K562 (cell line): ENCODE results near the gene TCFL5. TPM values are rescaled to one million over a fixed set of nuclear protein-coding genes. Genes with fewer than 3 reads are reported as not detected.

Experiments
- ATAC-seq: fragments of 200-7000 bp; cut with Tn5 transposase; 3 replicates; pipeline ENCODE4 v1.9.1; 2020; ENCODE audit warnings: moderate library complexity
- BruUV-seq: library from RNA; stranded (reverse); fragments of 400-500 nt; replicated peaks from 2 replicates; lab custom pipeline; 2021; lab: Mats Ljungman, UMichigan
- CTCF ChIA-PET: fragments of 300-600 bp; formaldehyde crosslinking; extraction: SDS; loops from one replicate; lab custom pipeline; 2021; ENCODE audit warnings: low intra/inter-chr PET ratio; lab: Yijun Ruan, JAX
- POLR2A ChIA-PET: fragments of 300-600, 350-650 bp; sonication (Branson Sonifier 250); formaldehyde crosslinking; extraction: SDS; loops from one replicate; lab custom pipeline; 2021; ENCODE audit warnings: antibody characterized with exemption, inconsistent platforms; lab: Yijun Ruan, JAX
- DNase-seq, 4 experiments: peaks; one replicate each; pipeline versions ENCODE4 v3.0.0 to v3.0.0-alpha.2; 2011 to 2018; ENCODE audit warnings: low spot score in 3 of 4, mixed read lengths in 3 of 4; ENCODE audit errors: extremely low read depth in 1 of 4
- FAIRE-seq: peaks from 2 replicates; lab custom pipeline; 2011; peaks lifted over from hg19 to GRCh38; lab: Jason Lieb, UNC
- H2AFZ ChIP-seq: 2 replicates; pipeline ENCODE4 v1.6.0; 2011; ENCODE audit warnings: low read depth, low read length, control low read depth, inconsistent platforms
- H3K27ac ChIP-seq: fragments of 200-600 bp; 3 replicates; pipeline ENCODE4 v1.8.0; 2011; ENCODE audit warnings: low read depth, mild to moderate bottlenecking, control low read depth, inconsistent platforms, low read length, moderate library complexity, mixed read lengths; ENCODE audit errors: extremely low read depth
- H3K27me3 ChIP-seq, 2 experiments: fragments of 300-600 bp in 1 of 2; 2 replicates in 1 of 2; 3 replicates in 1 of 2; pipeline versions ENCODE4 v1.6.0 to v1.8.0; 2011; ENCODE audit warnings: inconsistent platforms in 2 of 2, low read length in 2 of 2, mild to moderate bottlenecking in 1 of 2, mixed read lengths in 1 of 2, moderate library complexity in 1 of 2; ENCODE audit not compliant: control insufficient read depth in 2 of 2, insufficient read depth in 2 of 2
- H3K36me3 ChIP-seq: fragments of 300-600 bp; 3 replicates; pipeline ENCODE4 v1.8.0; 2011; ENCODE audit warnings: mild to moderate bottlenecking, low read length, inconsistent platforms; ENCODE audit not compliant: control insufficient read depth, insufficient read depth
- H3K4me1 ChIP-seq, 2 experiments: fragments of 200-600 bp in 1 of 2; replicated peaks in 1 of 2; 2 replicates in 1 of 2; 3 replicates in 1 of 2; pipeline versions ENCODE4 v1.5.1 to v1.8.0; 2011; ENCODE audit warnings: inconsistent platforms in 2 of 2, low read length in 2 of 2, mild to moderate bottlenecking in 1 of 2, mixed read lengths in 1 of 2, moderate library complexity in 1 of 2; ENCODE audit not compliant: control insufficient read depth in 2 of 2, insufficient read depth in 2 of 2
- H3K4me2 ChIP-seq: 2 replicates; pipeline ENCODE4 v1.6.1; 2011; ENCODE audit warnings: low read length, control low read depth, inconsistent platforms, mixed read lengths; ENCODE audit not compliant: insufficient read depth
- H3K4me3 ChIP-seq: fragments of 200-600 bp; sonication (generic), shearing (Covaris generic); 2 replicates; pipeline ENCODE4 v1.5.1; 2016; ENCODE audit warnings: control low read depth, inconsistent platforms
- H3K79me2 ChIP-seq: fragments of 200-600 bp; 3 replicates; pipeline ENCODE4 v1.8.0; 2011; ENCODE audit warnings: low read length, inconsistent platforms; ENCODE audit not compliant: control insufficient read depth, insufficient read depth
- H3K9ac ChIP-seq, 2 experiments: 2 replicates each; pipeline versions ENCODE4 v1.6.0 to v1.6.1; 2011; ENCODE audit warnings: low read depth in 2 of 2, low read length in 2 of 2, control low read depth in 1 of 2, inconsistent platforms in 1 of 2, mild to moderate bottlenecking in 1 of 2, mixed read lengths in 1 of 2; ENCODE audit not compliant: insufficient read depth in 1 of 2
- H3K9me1 ChIP-seq: one replicate; pipeline ENCODE4 v1.6.0; 2011; ENCODE audit warnings: inconsistent platforms, mild to moderate bottlenecking, low read length, moderate library complexity; ENCODE audit not compliant: control insufficient read depth, insufficient read depth
- H3K9me3 ChIP-seq: replicated peaks from 2 replicates; pipeline ENCODE4 v1.5.1; 2011; ENCODE audit warnings: low read depth, low read length, inconsistent platforms; ENCODE audit not compliant: control insufficient read depth, insufficient read depth
- H4K20me1 ChIP-seq: replicated peaks from 2 replicates; pipeline ENCODE4 v1.6.1; 2011; ENCODE audit warnings: low read length, inconsistent platforms, mixed read lengths; ENCODE audit not compliant: control insufficient read depth, insufficient read depth
- CHCHD3 ChIP-seq: fragments of 250-450 bp; sonication (Bioruptor Pico); IDR thresholded peaks from 2 replicates; pipeline ENCODE4 v2.1.2; 2022; ENCODE audit warnings: mild to moderate bottlenecking
- PML ChIP-seq: IDR thresholded peaks from 2 replicates; pipeline ENCODE4 v1.6.1; 2012; ENCODE audit warnings: low read length, inconsistent platforms
- POLR2A ChIP-seq: fragments of 450-650 bp; conservative IDR thresholded peaks from 2 replicates; pipeline ENCODE4 v1.6.1; 2016
- POLR2AphosphoS5 ChIP-seq: IDR thresholded peaks from 2 replicates; pipeline ENCODE4 v1.6.1; 2011; ENCODE audit warnings: mild to moderate bottlenecking, low read depth, low read length, moderate library complexity; ENCODE audit not compliant: control insufficient read depth, insufficient read depth
- ZBTB9 ChIP-seq: fragments of 450-650 bp; formaldehyde crosslinking; IDR thresholded peaks from 2 replicates; pipeline ENCODE4 v1.4.0; 2020; ENCODE audit warnings: mild to moderate bottlenecking, moderate library complexity
- ZNF668 ChIP-seq: fragments of 250-450 bp; sonication (Bioruptor Pico); IDR thresholded peaks from 2 replicates; pipeline ENCODE4 v1.8.0; 2022; ENCODE audit warnings: mild to moderate bottlenecking, inconsistent platforms
- WGBS: fragments of 100-300 bp; shearing (Covaris generic); methylation state at CpG from one replicate; pipeline ENCODE4 v1.1.6; 2016; ENCODE audit warnings: low coverage, mixed read lengths; ENCODE audit not compliant: insufficient coverage; ENCODE audit errors: missing lambda C conversion rate; 5-methylcytosine and 5-hydroxymethylcytosine counted together
- in situ Hi-C: fragments of 300-500 bp; cut with MboI; formaldehyde crosslinking; loops from 4 replicates; pipeline ENCODE4 v1.15.0; 2018; ENCODE audit warnings: inconsistent platforms, mixed read lengths
- intact Hi-C: fragments of 100-400 bp; cut with micrococcal nuclease; formaldehyde crosslinking; loops from 2 replicates; pipeline ENCODE4 v1.14.2; 2022
- polyA plus RNA-seq, 8 experiments: library from polyadenylated mRNA; depleted of rRNA in 4 of 8; stranded (reverse) in 5 of 8; unstranded in 3 of 8; fragments of >200 nt; fragmentation: Nextera tagmentation in 2 of 8; fragmentation: Illumina TruSeq in 1 of 8; extraction: Ambion mirVana in 2 of 8; extraction: Trizol in 1 of 8; gene quantifications; 2 replicates each; pipeline versions ENCODE4 v1.2.1 to v1.2.3, GENCODE V29; 2011 to 2014; ENCODE audit warnings: inconsistent platforms in 1 of 8, missing spikeins in 1 of 8
- total RNA-seq, 7 experiments: library from RNA; depleted of rRNA in 6 of 7; stranded (reverse); fragments of >200 nt in 6 of 7; fragmentation: Illumina TruSeq in 2 of 7; extraction: Trizol in 2 of 7; gene quantifications; 2 replicates each; pipeline versions ENCODE4 v1.2.1 to v1.2.3, GENCODE V29; 2011 to 2021; ENCODE audit warnings: low replicate concordance in 1 of 7
- TF ChIP-seq, protein P1 (sequence below): fragments of 450-650 bp; IDR thresholded peaks from 2 replicates; pipeline ENCODE4 v1.6.1; 2018; ENCODE audit warnings: mild to moderate bottlenecking, low read depth; ENCODE audit not compliant: partially characterized antibody
- TF ChIP-seq, protein P2 (sequence below): fragments of 450-650 bp; conservative IDR thresholded peaks from 2 replicates; pipeline ENCODE4 v1.6.1; 2016; ENCODE audit warnings: missing genetic modification characterization, low read depth, mild to moderate bottlenecking, missing compliant biosample characterization, moderate library complexity

TCFL5 gene
- total and polyA plus RNA-seq, 9 of the 15 experiments (the other 6 are each of a cell fraction or from before 2014, with no cell fraction given): 1.00 to 12.6 (median 9.1) TPM

- TF ChIP-seq POLR2AphosphoS5: no peak
- TF ChIP-seq, protein P1, sequence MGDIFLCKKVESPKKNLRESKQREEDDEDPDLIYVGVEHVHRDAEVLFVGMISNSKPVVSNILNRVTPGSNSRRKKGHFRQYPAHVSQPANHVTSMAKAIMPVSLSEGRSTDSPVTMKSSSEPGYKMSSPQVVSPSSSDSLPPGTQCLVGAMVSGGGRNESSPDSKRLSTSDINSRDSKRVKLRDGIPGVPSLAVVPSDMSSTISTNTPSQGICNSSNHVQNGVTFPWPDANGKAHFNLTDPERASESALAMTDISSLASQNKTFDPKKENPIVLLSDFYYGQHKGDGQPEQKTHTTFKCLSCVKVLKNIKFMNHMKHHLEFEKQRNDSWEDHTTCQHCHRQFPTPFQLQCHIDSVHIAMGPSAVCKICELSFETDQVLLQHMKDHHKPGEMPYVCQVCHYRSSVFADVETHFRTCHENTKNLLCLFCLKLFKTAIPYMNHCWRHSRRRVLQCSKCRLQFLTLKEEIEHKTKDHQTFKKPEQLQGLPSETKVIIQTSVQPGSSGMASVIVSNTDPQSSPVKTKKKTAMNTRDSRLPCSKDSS: no peak
These were observed 24.5 kb upstream of the TCFL5 start (continued) for GRCh38 chr20:62885896-62886708.

DNA sequence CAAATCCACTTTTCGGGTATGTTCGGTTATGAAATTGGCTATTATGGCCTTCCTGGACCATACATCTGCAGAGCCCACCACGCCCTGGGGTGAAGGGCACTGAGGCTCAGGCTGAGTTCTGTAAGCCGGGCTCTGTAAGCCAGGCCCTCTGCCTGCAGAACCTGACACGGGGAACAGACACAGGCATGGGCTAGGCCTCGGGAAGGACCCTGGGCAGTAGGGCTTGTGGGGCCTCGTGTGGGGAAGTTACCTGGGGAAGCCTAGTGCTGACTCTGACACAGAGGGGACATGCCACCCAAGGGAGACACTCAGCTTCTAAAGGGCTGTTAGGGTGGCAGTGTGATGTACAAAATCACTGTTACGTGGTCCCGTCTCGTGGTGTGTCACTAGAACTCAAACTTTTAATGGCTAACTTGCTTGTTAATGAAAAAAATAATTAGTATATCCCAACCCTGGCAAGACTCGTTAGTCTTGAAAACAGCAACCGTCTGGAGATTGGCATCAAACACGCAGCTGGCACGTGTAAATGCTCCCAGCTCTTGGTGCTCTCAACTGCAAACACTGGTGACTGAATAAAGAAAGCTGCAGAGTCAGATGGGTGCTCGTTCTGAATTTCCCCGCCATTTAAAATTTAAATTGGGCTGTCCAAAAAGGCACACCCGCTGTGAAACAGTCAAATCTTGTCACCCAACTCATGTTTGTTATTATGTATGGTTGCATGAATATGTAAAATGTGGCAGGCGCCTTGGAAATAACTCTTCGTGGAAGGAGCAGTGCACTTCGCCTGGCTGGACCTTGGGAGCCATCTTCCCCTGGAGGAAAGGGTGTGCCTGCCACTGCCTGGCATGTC lies 23.6 kb upstream of the TCFL5 start:
- H3K9me1 ChIP-seq: peaks cover 4% of the 10 kb centered on the region
- H3K9ac ChIP-seq: no peak overlapping the region
- TF ChIP-seq CHCHD3 (CRISPR knock-in tag) (no peak), ZNF668 (CRISPR knock-in tag) (no peak), ZBTB9 (CRISPR knock-in tag) (no peak), PML (no peak), POLR2A (0 out of 2 replicates have a peak, but pooled peaks have one; percentile 30)
- TF ChIP-seq, protein P2, sequence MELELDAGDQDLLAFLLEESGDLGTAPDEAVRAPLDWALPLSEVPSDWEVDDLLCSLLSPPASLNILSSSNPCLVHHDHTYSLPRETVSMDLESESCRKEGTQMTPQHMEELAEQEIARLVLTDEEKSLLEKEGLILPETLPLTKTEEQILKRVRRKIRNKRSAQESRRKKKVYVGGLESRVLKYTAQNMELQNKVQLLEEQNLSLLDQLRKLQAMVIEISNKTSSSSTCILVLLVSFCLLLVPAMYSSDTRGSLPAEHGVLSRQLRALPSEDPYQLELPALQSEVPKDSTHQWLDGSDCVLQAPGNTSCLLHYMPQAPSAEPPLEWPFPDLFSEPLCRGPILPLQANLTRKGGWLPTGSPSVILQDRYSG (tag): no peak
- ATAC-seq (no peak), FAIRE-seq (no peak), DNase-seq (no peak)
- intact Hi-C loops: no loop called here
- H3K4me3 ChIP-seq: no peak overlapping the region
- no peak overlapping the region for H3K4me2 ChIP-seq
- ChIA-PET CTCF (no interaction called here), POLR2A (interaction anchor here (0.7 to 1.7 kb wide), 6 partner anchors 9 to 434 kb away, joined by 3 to 4 read pairs (median 3); no protein-coding TSS in a partner anchor)
- BruUV-seq: no TSS peak
- H3K27ac ChIP-seq: no peak overlapping the region
- no peak overlapping the region for H2AFZ ChIP-seq
- H3K4me1 ChIP-seq: peaks cover 0 to 25% of the 10 kb centered on the region in 2 experiments; a peak in 2 of 5 replicates
- H3K36me3 ChIP-seq: peaks cover 59% of the 10 kb centered on the region
- no peaks in the 10 kb centered on the region for H3K79me2 ChIP-seq
- 85% methylated on average over 20 of the region's 20 CpGs for WGBS
- no peaks in the 10 kb centered on the region for H3K9me3 ChIP-seq
- no peaks in the 10 kb centered on the region for H3K27me3 ChIP-seq
- no peaks in the 10 kb centered on the region for H4K20me1 ChIP-seq
- in situ Hi-C loops: no loop called here
